Inflammatory macrophage (primary cell): ENCODE measurements around the gene CACNA1C.

Experiments
- DNase-seq, 2 donors: peaks; one replicate each; pipeline ENCODE4 v3.0.0-alpha.2; 2020 to 2022

CACNA1C gene

DNA sequence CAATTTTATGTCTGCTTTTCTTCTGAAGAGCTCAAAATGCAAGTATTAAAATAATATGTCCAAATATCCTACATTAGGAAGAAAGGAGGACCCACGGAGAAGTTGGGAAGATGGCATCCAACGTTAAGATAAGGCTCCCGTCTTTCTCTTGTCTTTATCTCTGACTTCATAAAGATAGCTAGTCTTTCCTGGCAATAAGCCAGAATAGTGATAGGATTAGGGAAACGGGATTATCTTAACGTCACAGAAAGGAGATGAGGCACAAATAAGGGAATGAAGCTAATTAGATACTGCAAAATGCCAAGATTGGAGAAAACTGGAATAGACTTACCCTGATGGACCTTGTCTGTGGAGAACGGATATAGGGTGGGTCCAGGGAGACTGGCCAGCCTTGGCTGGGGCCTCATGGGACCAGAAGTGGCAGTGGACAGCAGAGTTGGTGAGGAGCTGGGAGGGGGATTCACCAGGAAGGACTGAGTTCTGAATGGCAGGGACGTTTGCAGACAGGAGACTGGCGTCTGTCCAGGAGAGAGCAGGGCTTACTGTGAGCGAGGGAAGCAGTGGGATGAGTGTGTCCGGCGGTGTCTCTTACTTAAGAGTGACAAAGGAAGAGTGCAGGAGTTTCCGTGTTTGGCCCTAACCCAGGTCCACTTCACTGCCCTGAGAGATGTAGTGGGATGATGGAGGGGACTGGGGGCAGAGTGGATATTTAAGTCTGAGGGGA lies 119.9 kb downstream of the CACNA1C start:
- no peak for DNase-seq

GRCh38 chr12:2173971-2174370 lies 121.2 kb downstream of the CACNA1C start:
- peak; percentile 18 to 34 for DNase-seq

GRCh38 chr12:2177003-2177402 lies 124.2 kb downstream of the CACNA1C start:
- no peak for DNase-seq

- no peak for DNase-seq
Measured at GRCh38 chr12:2177751-2178150, 125.0 kb downstream of the CACNA1C start.

DNA sequence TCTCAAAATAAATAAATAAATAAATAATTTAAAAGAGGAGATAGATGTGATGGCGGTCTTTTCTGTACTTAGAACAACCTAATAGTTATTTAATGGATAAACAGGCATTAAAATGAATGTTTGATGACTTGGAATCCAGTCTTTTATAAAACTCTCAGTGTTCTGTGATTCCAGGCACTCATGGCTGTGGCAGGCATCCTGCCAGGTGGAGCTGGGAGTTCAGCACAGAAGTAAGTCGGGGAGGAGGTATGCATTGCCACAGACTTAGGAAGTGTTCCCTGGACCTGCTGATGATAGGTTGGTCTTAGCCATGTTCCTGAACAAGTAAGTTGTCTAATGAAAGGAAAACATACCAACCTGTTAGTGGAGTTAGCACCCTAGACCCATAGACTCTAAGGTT lies 126.3 kb downstream of the CACNA1C start:
- DNase-seq: no peak

GRCh38 chr12:2179953-2180736 lies 127.4 kb downstream of the CACNA1C start:
- DNase-seq: peak; percentile 4 to 7

GRCh38 chr12:2180737-2181082 lies 127.9 kb downstream of the CACNA1C start:
- DNase-seq: no peak

- peak in 1 of 2 donors; percentile 6 for DNase-seq
Measured at GRCh38 chr12:2183556-2184541, 131.1 kb downstream of the CACNA1C start.

- DNase-seq: no peak
Measured at GRCh38 chr12:2185751-2186341, 133.1 kb downstream of the CACNA1C start.

DNA sequence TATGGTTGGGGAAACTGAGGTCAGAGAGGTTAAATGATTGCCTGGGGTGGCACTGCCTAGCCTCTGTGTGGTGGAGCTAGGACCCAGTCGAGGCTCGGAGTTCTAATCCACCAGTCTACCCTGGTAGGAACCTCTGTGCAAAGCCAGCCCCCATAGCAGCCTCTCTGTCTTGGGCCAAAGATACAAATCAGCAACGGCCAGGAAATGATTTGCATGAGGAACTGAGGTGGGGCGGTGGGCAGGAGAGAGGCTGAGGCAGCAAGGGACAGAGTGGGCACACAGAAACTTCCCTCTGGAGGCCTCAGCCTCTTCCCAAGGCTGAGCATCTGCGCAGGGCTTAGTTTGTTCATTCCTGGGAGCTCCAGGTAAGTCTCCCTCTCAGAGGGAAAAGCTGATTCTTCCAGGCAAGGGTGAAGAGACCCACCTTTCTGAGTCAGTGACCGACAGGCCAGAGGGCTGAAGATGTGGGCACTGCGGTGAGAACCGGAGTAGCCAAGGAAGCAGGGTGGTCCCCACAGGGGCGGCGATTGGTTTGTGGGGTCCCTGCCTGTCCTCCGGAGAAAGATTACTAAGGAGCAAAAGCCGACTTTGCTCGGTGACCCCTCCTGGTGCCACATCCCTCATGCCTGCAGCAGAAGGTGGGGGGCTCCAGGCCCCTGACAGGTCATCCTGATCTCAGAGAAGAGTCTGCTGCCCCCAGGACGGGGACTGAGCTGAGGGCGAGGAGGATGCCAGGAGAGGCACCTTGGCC lies 134.6 kb downstream of the CACNA1C start:
- DNase-seq: no peak

- no peak for DNase-seq
Measured at GRCh38 chr12:2190085-2190484, 137.3 kb downstream of the CACNA1C start.

GRCh38 chr12:2190896-2191533 lies 138.2 kb downstream of the CACNA1C start:
- no peak for DNase-seq

DNA sequence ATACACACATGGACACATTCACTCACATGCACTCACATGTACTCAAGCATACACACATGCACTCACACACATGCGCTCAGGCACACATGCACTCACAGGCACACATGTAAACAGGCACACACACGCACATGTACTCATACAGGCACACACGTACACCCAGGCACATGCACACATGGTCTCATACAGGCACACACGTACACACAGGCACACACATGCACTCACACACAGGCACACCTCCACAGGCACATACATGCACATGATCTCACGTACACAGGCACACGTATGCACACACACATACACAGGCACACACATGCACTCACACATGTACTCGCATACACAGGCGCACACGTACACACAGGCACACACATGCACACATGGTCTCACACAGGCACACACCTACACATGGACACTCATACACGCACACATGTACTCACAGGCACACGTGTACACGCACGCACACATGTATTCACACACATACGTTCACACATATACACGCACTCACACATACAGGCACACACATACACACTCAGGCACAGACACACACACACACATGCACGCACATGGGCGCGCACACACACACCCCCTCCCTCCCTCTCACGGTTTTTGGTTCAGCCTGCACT lies 138.9 kb downstream of the CACNA1C start:
- DNase-seq: no peak

- DNase-seq: no peak
Measured at GRCh38 chr12:2192231-2192630, 139.4 kb downstream of the CACNA1C start.

DNA sequence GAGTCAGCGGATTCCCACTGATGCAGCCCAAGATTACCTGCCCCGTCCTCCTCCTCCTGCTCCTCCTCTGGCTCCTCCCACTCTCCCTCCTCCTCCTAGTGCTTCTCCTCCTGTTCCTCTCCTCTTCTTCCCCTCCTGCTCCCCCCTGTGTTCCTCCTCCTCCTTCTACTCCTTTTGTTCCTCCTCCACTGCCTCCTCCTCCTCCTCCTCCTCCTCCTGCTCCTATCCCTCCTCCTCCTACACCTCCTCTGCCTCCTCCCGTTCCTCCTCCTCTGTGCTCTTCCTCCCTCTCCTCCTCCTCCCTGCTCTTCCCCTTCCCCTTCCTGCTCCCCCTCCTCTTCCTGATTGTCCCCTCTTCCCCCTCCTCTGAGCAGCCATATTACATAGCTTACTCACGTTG lies 141.3 kb downstream of the CACNA1C start:
- no peak for DNase-seq

GRCh38 chr12:2194571-2194970 lies 141.8 kb downstream of the CACNA1C start:
- DNase-seq: no peak

DNA sequence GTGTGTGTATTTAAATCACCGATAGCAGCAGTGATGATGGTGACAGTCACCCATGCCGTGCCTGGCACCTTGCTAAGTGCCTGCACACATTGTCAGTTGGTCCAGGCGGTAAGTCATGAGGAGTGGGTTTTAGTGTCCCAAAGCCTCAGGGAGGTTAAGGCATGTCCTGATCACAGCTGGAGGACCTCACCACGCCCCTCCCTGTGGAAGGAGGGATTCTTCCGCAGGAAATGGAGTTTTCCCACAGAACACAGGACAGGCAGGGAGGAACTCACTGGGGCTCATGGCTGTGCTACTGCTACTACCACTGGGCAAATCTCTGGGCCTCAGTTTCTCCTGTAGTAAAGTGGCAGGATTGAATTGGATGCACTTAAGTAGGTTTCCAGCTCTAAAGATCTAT lies 142.3 kb downstream of the CACNA1C start:
- no peak for DNase-seq

GRCh38 chr12:2198005-2198501 lies 145.3 kb downstream of the CACNA1C start:
- no peak for DNase-seq

- no peak for DNase-seq
Measured at GRCh38 chr12:2198542-2198941, 145.8 kb downstream of the CACNA1C start.

GRCh38 chr12:2205996-2206395 lies 153.2 kb downstream of the CACNA1C start:
- no peak for DNase-seq
